K562 (cell line): ENCODE measurements around the gene EEFSEC. TPM values are rescaled to one million over a fixed set of nuclear protein-coding genes. Genes with fewer than 3 reads are reported as not detected.

Experiments
- ATAC-seq: fragments of 200-7000 bp; cut with Tn5 transposase; 3 replicates; pipeline ENCODE4 v1.9.1; 2020; ENCODE audit warnings: moderate library complexity
- BruUV-seq: library from RNA; stranded (reverse); fragments of 400-500 nt; replicated peaks from 2 replicates; lab custom pipeline; 2021; lab: Mats Ljungman, UMichigan
- CTCF ChIA-PET: fragments of 300-600 bp; formaldehyde crosslinking; extraction: SDS; loops from one replicate; lab custom pipeline; 2021; ENCODE audit warnings: low intra/inter-chr PET ratio; lab: Yijun Ruan, JAX
- POLR2A ChIA-PET: fragments of 300-600, 350-650 bp; sonication (Branson Sonifier 250); formaldehyde crosslinking; extraction: SDS; loops from one replicate; lab custom pipeline; 2021; ENCODE audit warnings: antibody characterized with exemption, inconsistent platforms; lab: Yijun Ruan, JAX
- DNase-seq, 4 experiments: peaks; one replicate each; pipeline versions ENCODE4 v3.0.0 to v3.0.0-alpha.2; 2011 to 2018; ENCODE audit warnings: low spot score in 3 of 4, mixed read lengths in 3 of 4; ENCODE audit errors: extremely low read depth in 1 of 4
- FAIRE-seq: peaks from 2 replicates; lab custom pipeline; 2011; peaks lifted over from hg19 to GRCh38; lab: Jason Lieb, UNC
- H2AFZ ChIP-seq: 2 replicates; pipeline ENCODE4 v1.6.0; 2011; ENCODE audit warnings: low read depth, low read length, control low read depth, inconsistent platforms
- H3K27ac ChIP-seq: fragments of 200-600 bp; 3 replicates; pipeline ENCODE4 v1.8.0; 2011; ENCODE audit warnings: low read depth, mild to moderate bottlenecking, control low read depth, inconsistent platforms, low read length, moderate library complexity, mixed read lengths; ENCODE audit errors: extremely low read depth
- H3K27me3 ChIP-seq, 2 experiments: fragments of 300-600 bp in 1 of 2; 2 replicates in 1 of 2; 3 replicates in 1 of 2; pipeline versions ENCODE4 v1.6.0 to v1.8.0; 2011; ENCODE audit warnings: inconsistent platforms in 2 of 2, low read length in 2 of 2, mild to moderate bottlenecking in 1 of 2, mixed read lengths in 1 of 2, moderate library complexity in 1 of 2; ENCODE audit not compliant: control insufficient read depth in 2 of 2, insufficient read depth in 2 of 2
- H3K36me3 ChIP-seq: fragments of 300-600 bp; 3 replicates; pipeline ENCODE4 v1.8.0; 2011; ENCODE audit warnings: mild to moderate bottlenecking, low read length, inconsistent platforms; ENCODE audit not compliant: control insufficient read depth, insufficient read depth
- H3K4me1 ChIP-seq, 2 experiments: fragments of 200-600 bp in 1 of 2; replicated peaks in 1 of 2; 2 replicates in 1 of 2; 3 replicates in 1 of 2; pipeline versions ENCODE4 v1.5.1 to v1.8.0; 2011; ENCODE audit warnings: inconsistent platforms in 2 of 2, low read length in 2 of 2, mild to moderate bottlenecking in 1 of 2, mixed read lengths in 1 of 2, moderate library complexity in 1 of 2; ENCODE audit not compliant: control insufficient read depth in 2 of 2, insufficient read depth in 2 of 2
- H3K4me2 ChIP-seq: 2 replicates; pipeline ENCODE4 v1.6.1; 2011; ENCODE audit warnings: low read length, control low read depth, inconsistent platforms, mixed read lengths; ENCODE audit not compliant: insufficient read depth
- H3K4me3 ChIP-seq: fragments of 200-600 bp; sonication (generic), shearing (Covaris generic); 2 replicates; pipeline ENCODE4 v1.5.1; 2016; ENCODE audit warnings: control low read depth, inconsistent platforms
- H3K79me2 ChIP-seq: fragments of 200-600 bp; 3 replicates; pipeline ENCODE4 v1.8.0; 2011; ENCODE audit warnings: low read length, inconsistent platforms; ENCODE audit not compliant: control insufficient read depth, insufficient read depth
- H3K9ac ChIP-seq, 2 experiments: 2 replicates each; pipeline versions ENCODE4 v1.6.0 to v1.6.1; 2011; ENCODE audit warnings: low read depth in 2 of 2, low read length in 2 of 2, control low read depth in 1 of 2, inconsistent platforms in 1 of 2, mild to moderate bottlenecking in 1 of 2, mixed read lengths in 1 of 2; ENCODE audit not compliant: insufficient read depth in 1 of 2
- H3K9me1 ChIP-seq: one replicate; pipeline ENCODE4 v1.6.0; 2011; ENCODE audit warnings: inconsistent platforms, mild to moderate bottlenecking, low read length, moderate library complexity; ENCODE audit not compliant: control insufficient read depth, insufficient read depth
- H3K9me3 ChIP-seq: replicated peaks from 2 replicates; pipeline ENCODE4 v1.5.1; 2011; ENCODE audit warnings: low read depth, low read length, inconsistent platforms; ENCODE audit not compliant: control insufficient read depth, insufficient read depth
- H4K20me1 ChIP-seq: replicated peaks from 2 replicates; pipeline ENCODE4 v1.6.1; 2011; ENCODE audit warnings: low read length, inconsistent platforms, mixed read lengths; ENCODE audit not compliant: control insufficient read depth, insufficient read depth
- BDP1 ChIP-seq: IDR thresholded peaks from 3 replicates; pipeline ENCODE4 v1.6.1; 2011; ENCODE audit not compliant: insufficient read length, insufficient read depth
- C11orf30 ChIP-seq: fragments of 450-650 bp; IDR thresholded peaks from 2 replicates; pipeline ENCODE4 v1.6.1; 2016; ENCODE audit warnings: low read depth, mild to moderate bottlenecking
- CREB3L1 ChIP-seq: fragments of 450-650 bp; IDR thresholded peaks from 2 replicates; pipeline ENCODE4 v1.6.1; 2014; ENCODE audit warnings: low read depth, mild to moderate bottlenecking, moderate library complexity, borderline replicate concordance
- CXXC5 ChIP-seq: fragments of 250-450 bp; sonication (Bioruptor Pico); IDR thresholded peaks from 2 replicates; pipeline ENCODE4 v1.8.0; 2022; ENCODE audit warnings: inconsistent platforms, mild to moderate bottlenecking, moderate library complexity
- DMBX1 ChIP-seq: fragments of 250-450 bp; sonication (Bioruptor Pico); IDR thresholded peaks from 2 replicates; pipeline ENCODE4 v1.8.0; 2022; ENCODE audit warnings: inconsistent platforms, mild to moderate bottlenecking, moderate library complexity, borderline replicate concordance
- HDAC8 ChIP-seq: fragments of 450-650 bp; IDR thresholded peaks from 2 replicates; pipeline ENCODE4 v1.6.1; 2016; ENCODE audit warnings: mild to moderate bottlenecking, missing genetic modification characterization, moderate library complexity, missing compliant biosample characterization
- HINFP ChIP-seq: fragments of 450-650 bp; conservative IDR thresholded peaks from 2 replicates; pipeline ENCODE4 v1.6.1; 2016; ENCODE audit warnings: missing genetic modification characterization, low read depth, mild to moderate bottlenecking, control low read depth, missing compliant biosample characterization
- HLTF ChIP-seq: fragments of 450-650 bp; IDR thresholded peaks from 2 replicates; pipeline ENCODE4 v1.6.1; 2016
- KLF16 ChIP-seq: IDR thresholded peaks from 2 replicates; pipeline ENCODE4 v1.6.1; 2016; ENCODE audit warnings: antibody characterized with exemption
- NR2C2 ChIP-seq, 2 experiments: fragments of 200-800 bp in 1 of 2; sonication (Bioruptor generic) in 1 of 2; sonication (generic) in 1 of 2; formaldehyde crosslinking in 1 of 2; IDR thresholded peaks; 2 replicates each; pipeline versions ENCODE4 v1.6.1 to v1.8.0; 2016 to 2022; ENCODE audit warnings: mild to moderate bottlenecking in 1 of 2, missing compliant biosample characterization in 1 of 2, missing genetic modification characterization in 1 of 2, missing genetic modification reagents in 1 of 2
- TAF1 ChIP-seq: IDR thresholded peaks from 2 replicates; pipeline ENCODE4 v1.6.1; 2011; ENCODE audit warnings: mild to moderate bottlenecking, low read length, moderate library complexity; ENCODE audit not compliant: insufficient read depth, control insufficient read depth, severe bottlenecking; ENCODE audit errors: extremely low read depth
- TOE1 ChIP-seq, 2 experiments: fragments of 450-650 bp in 1 of 2; sonication (generic) in 1 of 2; formaldehyde crosslinking in 1 of 2; IDR thresholded peaks; 2 replicates each; pipeline versions ENCODE4 v1.7.1 to v1.8.0; 2016 to 2022; ENCODE audit warnings: borderline replicate concordance in 2 of 2, mild to moderate bottlenecking in 2 of 2, antibody characterized with exemption in 1 of 2, inconsistent platforms in 1 of 2, low read depth in 1 of 2, missing genetic modification reagents in 1 of 2, moderate library complexity in 1 of 2
- ZNF644 ChIP-seq: fragments of 200-800 bp; sonication (Bioruptor generic); IDR thresholded peaks from 2 replicates; pipeline ENCODE4 v1.6.1; 2016; ENCODE audit warnings: low read depth, missing genetic modification characterization, missing compliant biosample characterization
- WGBS: fragments of 100-300 bp; shearing (Covaris generic); methylation state at CpG from one replicate; pipeline ENCODE4 v1.1.6; 2016; ENCODE audit warnings: low coverage, mixed read lengths; ENCODE audit not compliant: insufficient coverage; ENCODE audit errors: missing lambda C conversion rate; 5-methylcytosine and 5-hydroxymethylcytosine counted together
- in situ Hi-C: fragments of 300-500 bp; cut with MboI; formaldehyde crosslinking; loops from 4 replicates; pipeline ENCODE4 v1.15.0; 2018; ENCODE audit warnings: inconsistent platforms, mixed read lengths
- intact Hi-C: fragments of 100-400 bp; cut with micrococcal nuclease; formaldehyde crosslinking; loops from 2 replicates; pipeline ENCODE4 v1.14.2; 2022
- polyA plus RNA-seq, 8 experiments: library from polyadenylated mRNA; depleted of rRNA in 4 of 8; stranded (reverse) in 5 of 8; unstranded in 3 of 8; fragments of >200 nt; fragmentation: Nextera tagmentation in 2 of 8; fragmentation: Illumina TruSeq in 1 of 8; extraction: Ambion mirVana in 2 of 8; extraction: Trizol in 1 of 8; gene quantifications; 2 replicates each; pipeline versions ENCODE4 v1.2.1 to v1.2.3, GENCODE V29; 2011 to 2014; ENCODE audit warnings: inconsistent platforms in 1 of 8, missing spikeins in 1 of 8
- total RNA-seq, 7 experiments: library from RNA; depleted of rRNA in 6 of 7; stranded (reverse); fragments of >200 nt in 6 of 7; fragmentation: Illumina TruSeq in 2 of 7; extraction: Trizol in 2 of 7; gene quantifications; 2 replicates each; pipeline versions ENCODE4 v1.2.1 to v1.2.3, GENCODE V29; 2011 to 2021; ENCODE audit warnings: low replicate concordance in 1 of 7

EEFSEC gene
- total and polyA plus RNA-seq, 9 of the 15 experiments (the other 6 are each of a cell fraction or from before 2014, with no cell fraction given), result 0.35 to 11.8 (median 7.7) TPM

DNA sequence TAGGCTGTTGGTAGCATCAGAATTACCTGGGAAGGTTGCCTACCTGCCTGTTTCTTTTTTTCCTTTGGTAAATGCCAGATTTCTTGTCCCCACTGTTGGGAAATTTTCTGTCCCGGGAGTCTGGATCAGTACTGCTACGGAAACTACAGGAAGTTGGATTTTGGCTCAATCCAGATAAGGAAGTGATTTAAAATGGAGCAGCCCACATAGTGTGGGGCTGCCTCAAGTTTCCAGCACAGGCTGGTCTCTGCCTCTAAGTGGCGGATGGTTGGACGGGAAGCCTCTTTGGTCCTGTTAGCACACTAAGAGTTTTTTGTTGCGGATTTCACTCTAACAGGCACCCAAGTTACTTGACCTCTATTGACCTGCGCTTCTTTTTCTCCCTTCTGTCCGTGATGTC lies 54.7 kb downstream of the EEFSEC start:
- Histone ChIP-seq H2AFZ (no peak overlapping the region), H3K4me3 (no peak overlapping the region), H3K27me3 (no peaks in the 10 kb centered on the region), H3K36me3 (no peaks in the 10 kb centered on the region), H3K9me3 (no peaks in the 10 kb centered on the region), H3K9me1 (peaks cover 2% of the 10 kb centered on the region), H4K20me1 (no peaks in the 10 kb centered on the region), H3K79me2 (no peaks in the 10 kb centered on the region), H3K4me2 (no peak overlapping the region), H3K4me1 (no peaks in the 10 kb centered on the region; a peak in 1 of 5 replicates), H3K9ac (no peak overlapping the region), H3K27ac (no peak overlapping the region)
- CTCF ChIA-PET, result no interaction called here
- 10% methylated on average over 2 of the region's 7 CpGs for WGBS
- ATAC-seq (no peak), DNase-seq (no peak), FAIRE-seq (no peak)
- POLR2A ChIA-PET, result no interaction called here
- BruUV-seq, result no TSS peak
- intact Hi-C loops (no loop called here), in situ Hi-C loops (no loop called here)
- TF ChIP-seq HDAC8 (tag) (no peak), DMBX1 (CRISPR knock-in tag) (no peak), KLF16 (no peak), C11orf30 (no peak), TAF1 (no peak)

DNA sequence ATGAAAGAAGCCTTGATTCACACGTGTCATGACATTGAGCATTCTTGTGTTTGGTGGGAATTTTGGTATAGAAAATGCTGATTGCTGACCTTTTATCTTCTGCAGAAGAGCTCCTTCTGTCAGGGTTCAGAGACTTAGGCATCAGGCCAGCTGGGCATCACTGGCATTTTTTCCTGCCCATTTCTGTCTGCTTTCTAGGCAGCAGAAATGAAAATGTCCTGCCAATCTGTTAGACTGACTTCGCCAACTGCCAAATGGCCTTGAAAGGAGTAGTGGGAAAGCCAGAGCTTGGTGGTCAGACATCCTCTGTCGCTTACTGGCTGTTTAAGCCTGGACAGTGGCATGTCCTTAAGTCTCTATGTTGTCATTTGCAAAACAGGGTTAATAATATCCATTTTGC lies 57.4 kb downstream of the EEFSEC start:
- H3K4me2 ChIP-seq, result no peak overlapping the region
- no peaks in the 10 kb centered on the region for H3K36me3 ChIP-seq
- no peak overlapping the region for H2AFZ ChIP-seq
- WGBS, result 67% methylated on average over 3 of the region's 3 CpGs
- BruUV-seq, result no TSS peak
- ChIA-PET CTCF (interaction anchor here (0.5 kb wide), 1 partner anchor 1104 kb away, joined by 3 read pairs; no protein-coding TSS in a partner anchor), POLR2A (no interaction called here)
- H3K9me3 ChIP-seq, result no peaks in the 10 kb centered on the region
- H3K27ac ChIP-seq, result no peak overlapping the region
- no peak for DNase-seq
- in situ Hi-C loops, result no loop called here
- H3K27me3 ChIP-seq, result no peaks in the 10 kb centered on the region
- H3K4me1 ChIP-seq, result no peaks in the 10 kb centered on the region; a peak in 1 of 5 replicates
- FAIRE-seq, result no peak
- ATAC-seq, result no peak
- no peak overlapping the region for H3K4me3 ChIP-seq
- peaks cover 2% of the 10 kb centered on the region for H3K9me1 ChIP-seq
- H3K9ac ChIP-seq, result no peak overlapping the region
- H4K20me1 ChIP-seq, result no peaks in the 10 kb centered on the region
- H3K79me2 ChIP-seq, result no peaks in the 10 kb centered on the region
- intact Hi-C loops, result no loop called here
- TF ChIP-seq CXXC5 (CRISPR knock-in tag) (no peak), TOE1 (IDR thresholded peaks at IDR 0.05; ENCODE audit: borderline replicate concordance) (no peak), TOE1 (CRISPR knock-in tag; IDR thresholded peaks at IDR 0.05; ENCODE audit: borderline replicate concordance, low read depth) (no peak), NR2C2 (CRISPR knock-in tag; IDR thresholded peaks at IDR 0.05) (no peak), NR2C2 (tag; IDR thresholded peaks at IDR 0.05) (no peak), BDP1 (no peak), ZNF644 (tag) (no peak), HINFP (no peak), CREB3L1 (no peak), HLTF (no peak)
